Effector memory CD4-positive, alpha-beta T cell (primary cell): Measurements from ENCODE around the gene LYRM2.

ENCODE experiments used
- DNase-seq, 3 donors: peaks; one replicate each; pipeline ENCODE4 v3.0.0-alpha.2; 2020
- H3K27ac ChIP-seq: 2 replicates; pipeline ENCODE4 v1.7.0; 2013; ENCODE audit warnings: mild to moderate bottlenecking, low read length, moderate library complexity; ENCODE audit not compliant: insufficient read depth, poor library complexity, severe bottlenecking
- H3K27me3 ChIP-seq: replicated peaks from 2 replicates; pipeline ENCODE4 v1.7.0; 2013; ENCODE audit warnings: mild to moderate bottlenecking, low read length; ENCODE audit not compliant: insufficient read depth, control insufficient read depth, poor library complexity, severe bottlenecking
- H3K36me3 ChIP-seq: 2 replicates; pipeline ENCODE4 v1.7.0; 2013; ENCODE audit warnings: mild to moderate bottlenecking, low read length, moderate library complexity; ENCODE audit not compliant: control insufficient read depth, insufficient read depth
- H3K4me1 ChIP-seq: 2 replicates; pipeline ENCODE4 v1.7.0; 2013; ENCODE audit warnings: low read length, mild to moderate bottlenecking; ENCODE audit not compliant: control insufficient read depth, insufficient read depth, poor library complexity, severe bottlenecking
- H3K4me3 ChIP-seq: 2 replicates; pipeline ENCODE4 v1.7.0; 2013; ENCODE audit warnings: low read length, low read depth, mild to moderate bottlenecking; ENCODE audit not compliant: insufficient read depth, poor library complexity, severe bottlenecking
- H3K9me3 ChIP-seq: 2 replicates; pipeline ENCODE4 v1.7.0; 2013; ENCODE audit warnings: mild to moderate bottlenecking, low read length, moderate library complexity; ENCODE audit not compliant: control insufficient read depth

LYRM2 gene

GRCh38 chr6:89518352-89519055 lies 120.0 kb downstream of the LYRM2 start:
- DNase-seq, result no peak
- no peaks in the 10 kb centered on the region for H3K4me1 ChIP-seq
- no peaks in the 10 kb centered on the region for H3K27me3 ChIP-seq
- H3K27ac ChIP-seq, result no peak overlapping the region
- H3K9me3 ChIP-seq, result no peaks in the 10 kb centered on the region
- H3K36me3 ChIP-seq, result no peaks in the 10 kb centered on the region
- H3K4me3 ChIP-seq, result no peak overlapping the region
